ENCODE measurements around the gene PRM3. TPM values are rescaled to one million over a fixed set of nuclear protein-coding genes. Genes with fewer than 3 reads are reported as not detected.

PRM3 gene
- total RNA-seq, 2 donors from 2014 or later: not detected

- ATAC-seq (no peak), DNase-seq (ENCODE audit: low spot score) (no peak)
- H3K36me3 Mint-ChIP-seq: peaks cover under 1% of the 10 kb centered on the region
- H3K27me3 Mint-ChIP-seq: no peaks in the 10 kb centered on the region
- peaks cover 34 to 35% of the 10 kb centered on the region in 2 donors for H3K4me1 Mint-ChIP-seq (ENCODE audit: low read depth in 2 of 2)
- H3K9me3 Mint-ChIP-seq: no peaks in the 10 kb centered on the region
- H3K4me3 Mint-ChIP-seq: peak overlapping the region; percentile 71
- H3K27ac Mint-ChIP-seq: peak overlapping the region; percentile 81 to 99
Observed at GRCh38 chr16:11245222-11245737, 28.1 kb downstream of the PRM3 start.

- Mint-ChIP-seq H3K27ac (no peak overlapping the region), H3K27me3 (no peaks in the 10 kb centered on the region), H3K4me1 (ENCODE audit: low read depth in 2 of 2) (peaks cover 28 to 50% of the 10 kb centered on the region in 2 donors), H3K36me3 (no peaks in the 10 kb centered on the region), H3K9me3 (no peaks in the 10 kb centered on the region), H3K4me3 (no peak overlapping the region)
- ATAC-seq (no peak), DNase-seq (ENCODE audit: low spot score) (no peak)
Observed at GRCh38 chr16:11242658-11243057, 30.8 kb downstream of the PRM3 start.

GRCh38 chr16:11241480-11242204, 31.8 kb downstream of the PRM3 start:
- Mint-ChIP-seq H3K27me3 (no peaks in the 10 kb centered on the region), H3K4me3 (no peak overlapping the region)

GRCh38 chr16:11240636-11241473, 32.6 kb downstream of the PRM3 start:
- no peak overlapping the region for H3K27ac Mint-ChIP-seq
- H3K36me3 Mint-ChIP-seq: no peaks in the 10 kb centered on the region
- H3K4me3 Mint-ChIP-seq: no peak overlapping the region
- no peaks in the 10 kb centered on the region for H3K9me3 Mint-ChIP-seq
- DNase-seq (ENCODE audit: low spot score) (no peak), ATAC-seq (no peak)
- no peaks in the 10 kb centered on the region for H3K27me3 Mint-ChIP-seq
- peaks cover 25 to 44% of the 10 kb centered on the region in 2 donors for H3K4me1 Mint-ChIP-seq (ENCODE audit: low read depth in 2 of 2)

More at GRCh38 chr16:11241480-11242204, 31.8 kb downstream of the PRM3 start:
- DNase-seq (ENCODE audit: low spot score) (no peak), ATAC-seq (no peak)
- no peaks in the 10 kb centered on the region for H3K36me3 Mint-ChIP-seq
- H3K4me1 Mint-ChIP-seq (ENCODE audit: low read depth in 2 of 2): peaks cover 28 to 49% of the 10 kb centered on the region in 2 donors
- no peaks in the 10 kb centered on the region for H3K9me3 Mint-ChIP-seq
- H3K27ac Mint-ChIP-seq: no peak overlapping the region

GRCh38 chr16:11239644-11240632, 33.5 kb downstream of the PRM3 start:
- Mint-ChIP-seq H3K27me3 (no peaks in the 10 kb centered on the region), H3K4me1 (ENCODE audit: low read depth in 2 of 2) (peaks cover 24 to 43% of the 10 kb centered on the region in 2 donors), H3K9me3 (no peaks in the 10 kb centered on the region), H3K36me3 (no peaks in the 10 kb centered on the region), H3K27ac (no peak overlapping the region), H3K4me3 (no peak overlapping the region)
- DNase-seq (ENCODE audit: low spot score) (no peak), ATAC-seq (no peak)

GRCh38 chr16:11238272-11239202, 34.9 kb downstream of the PRM3 start:
- peaks cover 33 to 55% of the 10 kb centered on the region in 2 donors for H3K4me1 Mint-ChIP-seq (ENCODE audit: low read depth in 2 of 2)
- no peaks in the 10 kb centered on the region for H3K9me3 Mint-ChIP-seq
- H3K27ac Mint-ChIP-seq: peak overlapping the region; percentile 82 to 94
- ATAC-seq (no peak), DNase-seq (ENCODE audit: low spot score) (no peak)
- peak overlapping the region; percentile 47 for H3K4me3 Mint-ChIP-seq
- H3K36me3 Mint-ChIP-seq: no peaks in the 10 kb centered on the region
- H3K27me3 Mint-ChIP-seq: no peaks in the 10 kb centered on the region

GRCh38 chr16:11236461-11237254, 36.8 kb downstream of the PRM3 start:
- Mint-ChIP-seq H3K27me3 (no peaks in the 10 kb centered on the region), H3K4me3 (peak overlapping the region; percentile 77), H3K4me1 (ENCODE audit: low read depth in 2 of 2) (peaks cover 49 to 73% of the 10 kb centered on the region in 2 donors), H3K9me3 (no peaks in the 10 kb centered on the region), H3K27ac (peak overlapping the region; percentile 82 to 94), H3K36me3 (no peaks in the 10 kb centered on the region)
- DNase-seq (ENCODE audit: low spot score) (peak; percentile 68), ATAC-seq (no peak)

GRCh38 chr16:11235703-11235991, 37.8 kb downstream of the PRM3 start:
- Mint-ChIP-seq H3K36me3 (no peaks in the 10 kb centered on the region), H3K27me3 (no peaks in the 10 kb centered on the region), H3K27ac (peak overlapping the region; percentile 91 to 94), H3K4me1 (ENCODE audit: low read depth in 2 of 2) (peaks cover 56 to 80% of the 10 kb centered on the region in 2 donors), H3K4me3 (peak overlapping the region; percentile 91), H3K9me3 (no peaks in the 10 kb centered on the region)
- ATAC-seq: no peak
- DNase-seq (ENCODE audit: low spot score): no peak

GRCh38 chr16:11234884-11235702, 38.3 kb downstream of the PRM3 start:
- Mint-ChIP-seq H3K36me3 (no peaks in the 10 kb centered on the region), H3K27ac (peak overlapping the region; percentile 91 to 94), H3K4me1 (ENCODE audit: low read depth in 2 of 2) (peaks cover 57 to 75% of the 10 kb centered on the region in 2 donors), H3K27me3 (no peaks in the 10 kb centered on the region), H3K4me3 (peak overlapping the region; percentile 91), H3K9me3 (no peaks in the 10 kb centered on the region)
- peak; percentile 87 for DNase-seq (ENCODE audit: low spot score)
- peak; percentile 53 to 64 for ATAC-seq

GRCh38 chr16:11233727-11234376, 39.6 kb downstream of the PRM3 start:
- Mint-ChIP-seq H3K9me3 (no peaks in the 10 kb centered on the region), H3K36me3 (no peaks in the 10 kb centered on the region), H3K27ac (peak overlapping the region; percentile 91 to 94), H3K4me1 (ENCODE audit: low read depth in 2 of 2) (peaks cover 67 to 81% of the 10 kb centered on the region in 2 donors), H3K27me3 (no peaks in the 10 kb centered on the region), H3K4me3 (peak overlapping the region; percentile 91)
- peak; percentile 88 for DNase-seq (ENCODE audit: low spot score)
- peak; percentile 53 to 68 for ATAC-seq
